HG02970 (cell line): ENCODE measurements around the gene ITGA7.

Experiments used
- ATAC-seq: cut with Tn5 transposase; IDR thresholded peaks from one replicate; pipeline ENCODE4 v1.9.1; 2021; ENCODE audit warnings: mild to moderate bottlenecking, moderate library complexity, moderate number of reproducible peaks; ENCODE audit not compliant: unreplicated experiment, low FRiP score

The ITGA7 gene

GRCh38 chr12:55707841-55708694 is at the start of gene ITGA7:
ITGA7 (minus strand) TSS chr12:55707904; CDS start chr12:55707682, 222 bp downstream.
- no peak for ATAC-seq

DNA sequence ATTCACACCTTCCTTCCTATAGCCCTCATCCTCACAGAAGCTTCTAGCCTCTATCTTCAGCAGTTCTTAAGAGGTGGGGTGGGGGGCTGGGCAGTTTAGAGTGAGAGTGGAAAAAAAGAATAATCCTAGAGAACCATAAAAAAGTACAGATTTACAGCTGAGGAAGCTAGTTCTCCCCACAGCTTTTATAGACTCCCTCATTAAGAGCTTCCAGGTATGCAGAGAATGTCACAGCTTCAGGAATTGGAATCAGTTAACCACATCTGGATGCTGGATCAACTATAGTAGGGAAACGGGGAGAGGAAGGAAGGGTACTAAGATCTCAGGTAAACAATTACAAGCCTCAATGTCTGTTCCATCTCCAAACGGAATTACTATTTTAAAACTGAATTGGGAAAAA is 47.5 kb upstream of the ITGA7 start:
- ATAC-seq = no peak

DNA sequence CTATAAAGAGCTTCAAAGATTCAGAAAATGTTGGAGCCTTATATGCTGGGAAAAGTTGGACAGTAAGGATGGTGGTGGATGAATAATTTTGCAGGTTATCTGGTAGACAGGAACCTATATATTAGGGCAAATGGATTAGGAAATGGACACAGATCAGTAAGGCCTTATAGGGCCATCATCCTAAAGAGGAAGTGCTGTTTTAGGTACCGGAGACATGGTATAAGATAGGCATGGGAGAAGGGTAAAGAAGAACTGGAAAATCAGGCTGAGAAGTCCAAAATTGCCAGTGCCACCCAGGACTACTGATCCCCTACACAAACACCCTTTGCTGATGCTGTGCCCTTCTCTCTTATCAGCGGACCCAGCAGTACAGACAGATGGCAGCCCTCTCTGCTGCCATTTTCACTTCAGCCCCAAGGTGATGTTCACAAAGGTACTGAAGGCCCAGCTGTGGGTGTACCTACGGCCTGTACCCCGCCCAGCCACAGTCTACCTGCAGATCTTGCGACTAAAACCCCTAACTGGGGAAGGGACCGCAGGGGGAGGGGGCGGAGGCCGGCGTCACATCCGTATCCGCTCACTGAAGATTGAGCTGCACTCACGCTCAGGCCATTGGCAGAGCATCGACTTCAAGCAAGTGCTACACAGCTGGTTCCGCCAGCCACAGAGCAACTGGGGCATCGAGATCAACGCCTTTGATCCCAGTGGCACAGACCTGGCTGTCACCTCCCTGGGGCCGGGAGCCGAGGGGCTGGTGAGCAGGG is 40.7 kb upstream of the ITGA7 start:
- ATAC-seq = no peak

DNA sequence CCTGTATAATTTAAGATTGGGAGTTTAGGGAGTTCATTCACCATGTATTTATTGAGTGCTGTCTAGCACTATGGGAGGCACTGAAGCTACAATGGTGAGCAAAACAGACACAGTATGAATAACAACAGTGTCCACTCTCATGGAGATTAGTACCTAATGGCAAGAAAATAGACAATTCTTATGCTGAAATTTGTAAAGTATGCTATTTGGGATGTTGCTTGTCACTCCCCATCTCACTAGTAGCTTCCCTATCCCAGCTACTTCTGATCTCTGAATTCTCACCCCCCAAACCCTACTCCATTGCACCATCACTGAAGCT is 39.2 kb upstream of the ITGA7 start:
- no peak for ATAC-seq

DNA sequence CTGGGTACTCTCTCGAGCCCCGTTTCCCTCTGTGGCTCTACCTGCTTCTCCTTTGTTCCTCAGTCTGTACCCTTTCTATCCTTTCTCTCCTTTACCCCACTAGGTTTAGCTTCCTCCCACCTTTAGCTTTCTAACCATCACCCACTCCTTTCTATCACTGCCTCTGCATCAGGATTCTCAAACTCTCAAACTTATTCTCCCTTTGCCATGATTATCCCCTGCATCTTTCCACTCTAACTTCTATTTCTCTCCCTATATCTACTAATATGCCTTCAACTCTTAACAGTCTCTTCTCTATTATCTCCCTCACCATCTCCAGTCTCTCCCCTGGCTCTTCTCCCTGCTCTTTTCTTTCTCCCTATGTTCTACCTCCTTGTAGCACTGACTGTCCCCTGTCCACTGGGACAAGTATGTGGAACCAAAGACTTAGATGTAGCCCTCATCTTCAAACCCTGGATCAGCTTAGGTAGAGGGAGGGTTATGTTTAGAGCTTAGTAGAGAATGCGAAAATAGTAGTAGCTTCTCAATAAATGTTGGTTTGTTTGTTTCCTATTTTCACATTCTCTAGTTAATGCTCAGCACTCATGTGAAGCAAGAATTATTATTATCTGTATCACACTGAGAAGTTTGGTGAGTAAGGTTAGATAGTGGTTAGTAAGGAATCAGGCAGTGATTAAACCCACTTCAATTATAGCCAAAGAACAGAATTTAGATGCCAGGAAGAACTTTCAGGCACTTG is 38.6 kb upstream of the ITGA7 start:
- ATAC-seq = no peak

DNA sequence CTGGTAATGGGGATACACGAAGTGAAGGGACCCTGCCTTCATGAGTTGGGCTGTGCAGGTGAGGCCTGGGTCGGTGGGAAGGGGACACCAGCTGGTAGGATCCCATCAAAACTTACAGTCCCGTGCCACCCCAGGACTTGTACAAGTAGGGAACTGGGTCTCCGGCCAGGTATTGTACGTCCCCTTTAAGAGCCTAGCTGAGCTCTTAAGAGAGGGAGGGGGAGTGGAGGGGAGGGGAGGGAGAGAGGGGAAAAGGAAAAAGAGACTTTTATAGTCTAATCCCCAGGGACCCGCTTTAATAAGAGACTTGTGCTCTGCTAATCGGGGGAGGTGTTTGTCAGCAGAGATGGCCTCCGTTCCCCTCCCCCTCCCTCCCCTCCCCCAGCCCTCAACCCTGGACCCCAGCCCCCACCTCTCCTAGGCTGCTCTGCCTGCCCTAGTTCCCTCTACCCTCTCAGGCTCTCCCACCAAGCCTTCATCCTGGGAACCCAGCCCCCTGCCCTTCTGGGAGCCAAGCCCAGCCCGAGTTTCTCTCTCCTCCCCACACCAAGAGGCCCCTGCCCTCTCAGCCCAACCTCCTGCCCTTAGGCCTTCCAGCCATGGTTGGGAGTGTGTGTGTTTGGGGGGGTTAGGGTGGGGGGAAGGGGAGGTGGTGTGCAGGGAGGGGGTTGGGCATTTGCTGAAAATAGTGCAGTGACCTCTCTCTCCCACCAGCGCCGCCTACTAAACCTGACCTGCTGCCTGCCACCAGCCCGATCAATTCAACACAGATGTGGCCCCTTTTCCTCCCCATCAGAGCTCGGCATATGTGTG is 37.9 kb upstream of the ITGA7 start:
- no peak for ATAC-seq

DNA sequence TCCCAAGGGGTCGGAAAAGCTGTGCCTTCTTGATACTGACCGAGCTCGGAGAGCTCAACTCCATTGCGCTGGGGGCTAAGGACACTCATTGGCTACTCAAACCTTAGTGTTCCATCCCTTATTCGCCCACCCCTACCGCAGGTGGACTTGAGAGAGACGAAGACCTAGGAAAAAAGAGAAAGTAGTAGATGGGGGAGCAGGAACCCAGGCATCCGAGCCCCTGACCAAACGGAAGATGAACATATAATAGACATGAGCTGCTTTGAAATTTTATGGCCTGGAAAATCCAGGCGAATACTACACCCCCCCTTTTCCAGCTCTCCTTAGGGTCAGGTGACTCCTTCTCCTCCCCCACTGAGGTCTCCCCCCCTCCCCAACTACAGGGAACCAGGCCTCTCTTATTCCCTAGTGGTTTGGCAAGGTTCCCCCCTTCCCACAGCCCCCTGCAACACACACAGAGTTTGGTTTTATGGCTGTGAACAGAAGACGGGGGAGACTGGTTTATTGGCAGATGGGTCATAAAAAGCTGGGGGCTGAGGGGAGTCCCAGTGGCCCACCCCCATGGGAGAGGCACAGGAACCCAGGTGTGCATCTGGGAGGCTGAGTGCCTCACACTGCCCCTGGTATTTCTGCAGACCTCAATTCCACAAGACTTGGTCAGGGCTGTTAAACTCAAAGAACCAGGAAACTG is 36.8 kb upstream of the ITGA7 start:
- ATAC-seq = no peak

GRCh38 chr12:55743406-55744339 is 36.0 kb upstream of the ITGA7 start:
- no peak for ATAC-seq

GRCh38 chr12:55742719-55743405 is 35.2 kb upstream of the ITGA7 start, which contains the start of gene GDF11:
GDF11 (plus strand) TSS chr12:55743122; CDS start chr12:55743317, 195 bp downstream.
- ATAC-seq = no peak

GRCh38 chr12:55741931-55742680 is 34.4 kb upstream of the ITGA7 start:
- ATAC-seq = no peak

DNA sequence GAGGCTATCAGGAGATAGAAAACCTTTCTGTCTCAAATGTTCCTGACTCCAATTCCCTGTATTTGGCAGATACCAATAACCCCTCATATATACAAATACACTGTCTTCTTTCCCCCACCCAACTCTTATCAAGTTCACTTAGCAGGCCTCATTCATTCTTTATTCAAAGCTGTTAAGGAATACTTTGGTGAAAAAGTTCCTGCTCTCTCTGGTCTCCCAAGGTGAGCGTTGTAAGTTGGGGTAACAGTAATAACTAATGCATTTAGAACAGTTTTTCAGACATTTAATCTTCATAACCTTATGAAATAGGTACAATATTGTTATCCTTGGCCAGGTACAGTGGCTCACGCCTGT is 31.3 kb upstream of the ITGA7 start:
- ATAC-seq = no peak

DNA sequence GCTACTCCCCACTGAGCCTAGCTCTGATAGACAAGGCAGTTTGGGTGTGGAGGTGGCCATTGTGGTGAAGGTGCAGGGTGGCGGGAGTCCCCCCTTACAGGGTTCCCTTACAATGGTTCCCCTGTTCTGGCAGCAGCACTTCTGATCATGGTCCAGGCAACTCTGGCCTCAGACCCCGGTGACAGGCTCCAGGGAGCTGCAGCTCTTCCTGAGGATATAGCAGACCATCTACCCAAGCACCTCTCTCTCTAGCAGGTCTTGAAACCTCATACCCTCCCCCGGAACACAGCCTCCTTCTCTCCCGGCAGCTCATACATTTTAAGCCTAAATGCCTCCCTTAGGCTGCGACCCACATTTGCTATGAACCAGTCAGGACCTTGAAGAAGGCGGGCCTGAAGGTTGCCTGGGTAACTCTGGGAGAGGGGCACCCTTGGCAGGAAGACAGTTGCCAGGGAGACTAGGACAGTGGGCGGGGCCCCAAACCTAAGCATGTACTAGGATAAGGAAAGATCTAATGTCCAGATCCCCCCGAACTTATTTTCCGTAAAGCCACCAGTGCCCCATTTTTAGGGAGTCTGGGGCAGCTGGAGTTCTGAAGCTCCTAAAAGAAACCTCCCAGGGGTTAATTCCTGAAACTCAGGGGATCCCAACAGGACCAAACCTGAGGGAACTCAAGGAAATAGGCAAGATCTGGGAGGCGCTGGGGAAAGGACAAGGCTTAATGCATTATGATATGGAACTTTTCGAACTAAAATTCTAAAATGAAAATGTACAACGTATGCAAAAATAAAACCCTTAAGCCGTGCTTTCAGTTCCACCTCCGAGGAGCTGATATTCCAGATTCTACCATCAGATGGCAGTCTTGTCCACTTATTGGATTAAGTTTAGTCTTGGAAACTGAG is 30.7 kb upstream of the ITGA7 start:
- ATAC-seq = peak; percentile 74

- peak; percentile 7 for ATAC-seq
Observed at GRCh38 chr12:55737581-55738122, 29.9 kb upstream of the ITGA7 start.

GRCh38 chr12:55736780-55737580 is 29.3 kb upstream of the ITGA7 start:
- no peak for ATAC-seq

DNA sequence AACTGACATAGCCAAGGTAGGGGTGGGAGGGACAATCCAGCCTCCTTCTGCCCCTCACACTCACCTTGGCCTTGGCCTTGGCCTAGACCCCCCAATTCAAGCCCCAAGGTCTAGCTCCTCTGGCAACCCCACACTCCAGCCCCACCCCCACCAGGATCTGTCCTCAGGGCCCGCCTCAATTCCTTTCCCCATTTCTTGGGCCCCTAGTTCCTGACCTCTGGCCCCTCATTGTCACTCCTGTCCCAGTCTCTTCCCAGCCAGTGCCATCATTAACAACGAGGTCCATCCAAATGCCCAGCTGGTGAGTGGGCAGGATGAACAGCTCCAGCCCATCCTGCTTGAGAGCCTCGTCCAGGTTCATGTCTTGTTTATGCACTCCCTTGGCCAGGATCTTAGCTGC is 28.4 kb upstream of the ITGA7 start:
- no peak for ATAC-seq
